Epithelial cell of prostate (primary cell): ENCODE data around the gene WDR93.
"Not testable (repeated sequence)": the region's sequence is repeated elsewhere in the genome, so short reads cannot be mapped to it uniquely, and the experiment has no call there.

Experiments
- DNase-seq: peaks from one replicate; pipeline ENCODE4 v3.0.0-alpha.2; 2011; ENCODE audit warnings: low read depth, low spot score
- H3K27ac ChIP-seq: fragments of 450-650 bp; 2 replicates; pipeline ENCODE4 v1.5.1; 2017; ENCODE audit warnings: mild to moderate bottlenecking

The WDR93 gene

DNA sequence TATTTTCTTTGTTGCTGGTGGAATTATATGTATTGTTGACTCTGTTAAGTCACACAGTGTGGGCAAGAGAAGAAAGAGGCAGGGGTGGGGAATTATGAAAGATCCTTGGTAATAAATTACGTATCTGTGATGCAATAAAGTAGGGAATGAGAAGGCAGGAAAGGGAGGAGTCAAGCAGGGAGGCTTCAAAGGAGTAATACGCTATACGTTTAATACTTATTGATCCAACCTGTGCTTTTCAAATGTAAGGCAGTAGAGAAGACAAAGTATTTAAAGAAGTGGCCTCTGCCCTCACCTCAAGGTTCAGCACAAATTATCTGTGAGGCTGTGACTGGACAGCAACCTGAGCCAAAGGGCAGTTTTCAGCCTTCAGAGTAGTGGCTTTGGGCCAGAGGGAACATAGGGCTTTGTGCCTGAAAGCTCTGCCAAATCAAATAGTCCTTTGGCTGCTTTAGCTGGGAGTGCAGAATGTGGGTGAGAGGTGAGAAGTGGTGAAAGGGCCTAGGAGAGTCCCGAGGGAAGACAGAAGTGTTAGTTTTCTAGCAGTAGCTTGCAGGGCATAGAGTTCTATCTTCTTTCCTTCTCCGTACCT is 10.2 kb upstream of the WDR93 start:
- no peak overlapping the region for H3K27ac ChIP-seq
- no peak for DNase-seq

GRCh38 chr15:89681146-89681545 is 9.5 kb upstream of the WDR93 start:
- DNase-seq, result no peak
- H3K27ac ChIP-seq, result no peak overlapping the region

GRCh38 chr15:89685995-89686394 is 4.6 kb upstream of the WDR93 start:
- no peak overlapping the region for H3K27ac ChIP-seq

DNA sequence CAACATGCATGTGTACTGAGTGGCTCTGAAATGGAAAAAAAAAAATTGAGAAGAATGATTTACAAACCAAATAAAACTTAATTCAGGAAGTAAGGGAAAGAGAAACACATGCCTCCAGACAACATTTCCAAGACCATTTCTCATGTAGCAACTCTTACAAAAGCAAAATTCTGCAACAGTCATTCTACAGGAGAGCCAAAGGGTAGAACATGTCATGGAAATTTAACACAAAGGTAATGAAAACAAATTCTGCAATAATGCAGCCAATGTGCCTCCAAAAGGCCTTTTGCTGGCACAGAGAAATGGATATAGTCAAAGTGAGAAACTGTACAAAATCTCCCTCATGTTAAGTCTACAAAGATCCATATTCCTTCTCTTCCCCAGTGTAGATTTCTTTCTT is 4.1 kb upstream of the WDR93 start:
- H3K27ac ChIP-seq, result no peak overlapping the region
- no peak for DNase-seq

More at GRCh38 chr15:89685995-89686394, 4.6 kb upstream of the WDR93 start:
- DNase-seq, result no peak

GRCh38 chr15:89689930-89690275 is 708 bp upstream of the WDR93 start:
- DNase-seq, H3K27ac ChIP-seq: not testable (repeated sequence)

- H3K27ac ChIP-seq, result no peak overlapping the region
- DNase-seq, result no peak
Observed at GRCh38 chr15:89693091-89693490, 2.5 kb downstream of the WDR93 start.

- no peak overlapping the region for H3K27ac ChIP-seq
- no peak for DNase-seq
Observed at GRCh38 chr15:89693696-89694095, 3.1 kb downstream of the WDR93 start.

- no peak overlapping the region for H3K27ac ChIP-seq
- no peak for DNase-seq
Observed at GRCh38 chr15:89695198-89695597, 4.6 kb downstream of the WDR93 start.

DNA sequence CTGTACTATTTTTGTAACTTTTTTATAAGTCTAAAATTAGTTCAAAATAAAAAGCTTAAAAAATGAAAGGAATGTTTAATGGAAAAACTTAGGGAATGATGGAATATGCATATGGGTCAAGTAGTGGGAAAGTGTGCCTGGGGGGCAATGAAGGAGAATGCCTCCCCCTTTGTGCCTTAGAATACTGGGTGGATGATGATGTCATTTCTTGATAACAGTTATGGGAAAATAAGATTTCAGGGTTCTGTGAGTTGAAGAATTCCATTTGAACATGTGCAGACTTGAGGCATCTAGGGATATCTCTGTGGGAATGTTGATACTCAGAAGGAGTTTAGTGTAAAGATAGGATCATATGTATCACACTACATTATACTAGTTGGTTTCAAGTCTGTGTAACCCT is 13.8 kb downstream of the WDR93 start:
- no peak overlapping the region for H3K27ac ChIP-seq
- DNase-seq, result no peak

- no peak for DNase-seq
- H3K27ac ChIP-seq, result no peak overlapping the region
Observed at GRCh38 chr15:89707577-89707976, 17.0 kb downstream of the WDR93 start.

DNA sequence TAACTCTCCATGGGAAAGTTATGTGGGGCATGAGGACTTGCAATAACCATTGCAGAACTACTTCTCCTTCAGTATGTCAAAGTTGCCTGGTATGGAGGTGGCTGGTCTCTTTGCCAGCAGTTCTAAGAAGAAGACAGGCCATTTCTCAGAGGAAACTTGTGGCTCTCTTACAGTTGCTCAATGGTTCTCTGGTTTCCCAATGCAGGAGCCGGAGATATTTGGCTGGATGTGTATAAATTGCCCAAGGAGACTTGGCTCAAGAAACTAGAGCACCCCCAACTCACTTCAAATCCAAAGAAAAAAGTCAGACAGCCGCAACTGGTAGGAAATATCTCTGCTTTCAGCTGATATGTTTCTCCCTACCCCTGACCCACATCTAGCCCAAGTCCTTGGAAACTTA is 24.2 kb downstream of the WDR93 start:
- DNase-seq, result no peak
- no peak overlapping the region for H3K27ac ChIP-seq

- no peak for DNase-seq
- H3K27ac ChIP-seq, result no peak overlapping the region
Observed at GRCh38 chr15:89723031-89723430, 32.4 kb downstream of the WDR93 start.

- no peak overlapping the region for H3K27ac ChIP-seq
- no peak for DNase-seq
Observed at GRCh38 chr15:89724621-89725020, 34.0 kb downstream of the WDR93 start.

- no peak overlapping the region for H3K27ac ChIP-seq
- no peak for DNase-seq
Observed at GRCh38 chr15:89725064-89725463, 34.5 kb downstream of the WDR93 start.

DNA sequence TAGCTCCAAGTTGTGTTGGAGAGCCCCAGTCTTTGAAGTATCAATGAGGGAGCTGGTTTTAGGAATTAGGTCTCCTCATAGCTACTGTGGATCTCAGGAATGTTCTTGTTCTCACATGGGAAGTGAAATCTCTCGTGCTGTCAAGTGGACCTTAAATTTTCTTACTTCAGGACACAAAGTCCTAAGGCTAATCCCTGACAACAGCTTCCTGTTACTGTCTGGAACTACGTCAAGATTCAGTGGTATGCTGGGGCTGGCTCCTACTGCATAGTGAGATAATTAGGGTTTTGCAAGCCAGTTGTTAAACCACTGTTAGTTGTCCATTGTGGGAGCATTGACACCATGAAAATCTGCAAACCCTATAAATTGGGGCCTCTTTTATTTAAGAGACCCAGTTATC is 37.6 kb downstream of the WDR93 start:
- no peak overlapping the region for H3K27ac ChIP-seq
- DNase-seq, result no peak

DNA sequence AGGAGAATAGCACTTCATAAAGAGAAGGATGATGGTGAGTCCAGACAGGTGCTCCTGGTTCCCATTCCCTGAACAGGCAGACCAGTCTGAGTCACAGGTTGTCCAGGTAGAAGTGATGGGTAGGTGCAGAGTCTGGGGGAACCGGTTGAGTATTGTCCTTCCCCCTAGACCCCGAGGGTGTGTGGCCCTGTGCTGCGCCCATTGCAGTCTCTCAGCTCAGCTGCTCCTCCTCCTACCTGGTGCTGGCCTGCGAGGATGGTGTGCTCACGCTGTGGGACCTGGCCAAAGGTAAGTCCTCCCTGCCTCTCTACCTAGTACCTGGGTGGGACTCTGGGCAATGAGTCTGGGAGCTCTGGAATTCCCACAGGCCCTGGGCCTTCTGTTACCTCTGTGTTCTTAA is 40.7 kb downstream of the WDR93 start:
- H3K27ac ChIP-seq, result no peak overlapping the region
- no peak for DNase-seq

DNA sequence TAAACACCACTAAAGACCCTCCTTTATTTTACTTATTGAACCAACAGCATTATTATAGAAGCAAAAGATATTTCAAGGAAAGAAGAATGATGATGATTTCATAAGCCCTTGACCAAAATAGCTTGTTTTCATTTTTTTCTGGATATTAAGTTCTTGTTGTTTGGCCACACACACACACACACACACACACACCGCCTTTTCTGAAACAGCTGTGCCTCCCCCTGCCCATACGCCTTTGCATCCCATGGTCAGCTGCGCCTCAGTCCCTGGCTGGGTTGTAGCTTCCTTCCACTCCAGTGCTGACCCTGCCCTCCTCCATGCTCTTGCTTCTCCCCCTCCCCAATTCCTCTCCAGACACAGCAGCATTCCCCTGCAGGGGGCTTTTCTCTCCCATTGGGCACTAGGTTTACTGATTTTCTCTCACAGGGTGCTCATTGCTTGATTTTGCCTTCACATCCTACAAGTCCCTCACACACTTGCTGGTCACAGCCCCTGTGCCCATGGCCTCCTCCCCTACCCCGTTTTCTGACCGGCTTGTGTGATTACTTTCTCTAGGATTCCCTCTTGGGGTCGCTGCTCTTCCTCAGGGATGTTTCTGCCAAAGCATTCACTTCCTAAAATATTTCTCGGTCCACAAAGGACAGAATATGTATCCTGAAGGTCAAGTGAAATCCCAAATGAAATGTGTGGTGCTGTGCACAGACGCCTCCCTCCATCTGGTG is 42.0 kb downstream of the WDR93 start:
- DNase-seq, result no peak

DNA sequence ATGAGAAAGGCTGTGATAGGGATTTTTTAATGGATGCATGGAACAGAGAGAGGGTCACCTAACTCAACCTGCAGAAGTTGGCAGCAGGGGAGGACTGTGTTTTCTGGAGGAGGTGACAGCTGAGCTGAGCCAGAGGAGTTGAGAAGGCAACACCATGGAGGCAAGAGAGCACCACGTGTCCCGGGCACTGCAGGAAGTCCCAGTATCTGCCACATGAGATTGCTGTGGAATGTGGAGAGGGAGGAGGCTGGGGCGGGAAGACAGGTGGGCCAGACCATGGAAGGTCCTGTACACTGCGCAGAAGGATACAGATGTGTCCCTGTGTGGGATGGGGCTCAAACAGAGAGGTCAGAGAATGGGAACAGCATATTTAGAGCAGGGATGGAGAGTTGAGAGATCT is 45.2 kb downstream of the WDR93 start:
- DNase-seq, result no peak
- H3K27ac ChIP-seq, result no peak overlapping the region

More for the DNA sequence above, 42.0 kb downstream of the WDR93 start:
- H3K27ac ChIP-seq, result no peak overlapping the region

DNA sequence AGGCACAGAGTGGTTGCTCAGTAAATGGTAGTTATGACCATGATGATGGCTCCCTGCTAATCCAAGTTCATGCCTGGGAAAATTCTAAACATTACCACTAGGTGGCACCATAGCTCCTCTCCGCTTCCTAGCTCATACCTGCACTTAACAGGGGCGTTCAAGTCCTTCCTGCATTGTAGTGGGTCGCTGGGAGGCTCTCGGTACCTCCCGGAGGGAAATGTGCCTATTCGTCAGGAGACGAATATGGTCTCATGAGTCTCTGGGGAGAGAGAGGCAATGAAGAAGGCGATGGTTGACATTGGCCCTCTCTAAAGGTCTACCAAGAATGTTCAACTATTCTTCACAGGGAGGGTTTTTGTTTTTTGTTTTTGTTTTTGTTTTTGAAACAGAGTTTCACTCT is 49.5 kb downstream of the WDR93 start:
- no peak for DNase-seq

GRCh38 chr15:89743011-89743410 is 52.4 kb downstream of the WDR93 start:
- DNase-seq, result no peak
- no peak overlapping the region for H3K27ac ChIP-seq

More for the DNA sequence above, 49.5 kb downstream of the WDR93 start:
- H3K27ac ChIP-seq, result no peak overlapping the region

- no peak overlapping the region for H3K27ac ChIP-seq
- no peak for DNase-seq
Observed at GRCh38 chr15:89743594-89743993, 53.0 kb downstream of the WDR93 start.

DNA sequence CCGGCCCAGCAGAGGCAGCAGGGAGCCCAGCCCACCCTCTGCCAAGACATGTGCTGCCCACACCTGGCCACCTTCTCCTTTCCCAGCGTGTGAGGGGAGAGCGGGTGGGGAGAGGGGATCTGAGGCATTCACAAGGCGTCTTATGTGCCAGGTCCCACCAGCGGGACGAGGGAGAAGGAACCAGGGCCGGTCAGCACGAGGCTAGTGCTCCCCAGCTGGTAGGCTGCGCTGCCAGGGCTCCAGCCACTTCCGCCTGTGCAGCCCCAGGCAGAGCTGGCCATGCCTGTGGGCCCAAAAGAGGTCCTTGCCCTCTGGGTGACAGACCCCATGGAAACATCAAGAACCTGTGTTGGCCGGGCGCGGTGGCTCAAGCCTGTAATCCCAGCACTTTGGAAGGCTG is 54.5 kb downstream of the WDR93 start:
- H3K27ac ChIP-seq, result no peak overlapping the region
- DNase-seq, result no peak
